Pancreas (tissue), 10 donors: ENCODE measurements around the gene CD47. TPM values are rescaled to one million over a fixed set of nuclear protein-coding genes. Genes with fewer than 3 reads are reported as not detected.
A peak's percentile ranks its signal among the peaks of the same experiment; 100 is the strongest.

Experiments
- ATAC-seq, 4 donors: fragments of 200-7000 bp; cut with Tn5 transposase; one replicate each; pipeline versions ENCODE4 v1.8.0 to v1.9.1; 2020; ENCODE audit warnings: mild to moderate bottlenecking in 4 of 4, moderate library complexity in 4 of 4
- DNase-seq, 6 donors: peaks; one replicate each; pipeline ENCODE4 v3.0.0-alpha.2; 2020
- FAIRE-seq: peaks from 2 replicates; lab custom pipeline; 2012; peaks lifted over from hg19 to GRCh38; lab: Jason Lieb, UNC
- H3K27ac ChIP-seq, 4 donors: fragments of 200-600 bp; sonication (generic); 1 replicate in 3 of 4; 2 replicates in 1 of 4; pipeline versions ENCODE4 v1.5.0 to v1.8.0; 2020
- H3K27me3 ChIP-seq, 4 donors: fragments of 200-600 bp; one replicate each; pipeline ENCODE4 v1.8.0; 2021
- H3K36me3 ChIP-seq, 3 donors: fragments of 200-600 bp; sonication (generic) in 1 of 3; one replicate each; pipeline versions ENCODE4 v1.5.0 to v1.8.0; 2020 to 2021
- H3K4me1 ChIP-seq, 3 donors: fragments of 200-600 bp; one replicate each; pipeline ENCODE4 v1.8.0; 2021
- H3K4me3 ChIP-seq, 4 donors: fragments of 200-600 bp; sonication (generic) in 2 of 4; one replicate each; pipeline versions ENCODE4 v1.5.0 to v1.8.0; 2020 to 2021
- H3K9me3 ChIP-seq, 4 donors: fragments of 200-600 bp; one replicate each; pipeline ENCODE4 v1.8.0; 2021
- WGBS, 2 donors: extraction: QIAGEN DNeasy Blood & Tissue Kit; methylation state at CpG; one replicate each; pipeline ENCODE4 v1.1.7; 2013; 5-methylcytosine and 5-hydroxymethylcytosine counted together
- intact Hi-C, 3 donors: fragments of 100-400 bp; cut with DNase I; formaldehyde crosslinking; loops; one replicate each; pipeline versions ENCODE4 v1.11.1 to v1.14.2; 2022
- polyA plus RNA-seq, 2 donors: library from polyadenylated mRNA; stranded (reverse); fragments of 200-250 nt; gene quantifications; one replicate each; pipeline ENCODE4 v1.2.3, GENCODE V29; 2013
- total RNA-seq, 6 donors: library from RNA; stranded (reverse); fragmentation: NEBNext Ultra II Directional in 4 of 6; extraction: Animal tissue kit (Norgen Biotek cat#: 25700) in 4 of 6; gene quantifications; one replicate each; pipeline versions ENCODE4 v1.2.1 to v1.2.4, GENCODE V29; 2021 to 2023
- TF ChIP-seq, protein P1 (sequence below), 4 donors: fragments of 200-600 bp; sonication (generic) in 3 of 4; IDR thresholded peaks; one replicate each; pipeline versions ENCODE4 v1.5.0 to v1.8.0; 2021; ENCODE audit warnings: antibody characterized with exemption in 4 of 4
- donor health status: healthy with polysubstance abuse.
- donor health status: DM: no; HTN: no; CAD: no; lungs with moderate emphysema.
- donor health status: DM: no; HTN: no; CAD: no.
- donor health status: control.
- donor health status: control.
- donor health status: Bipolar disorder and iron deficiency.
- donor health status: DM: yes; HTN: yes; CAD: no.
- donor health status: DM: no; HTN: no; CAD: no.
- donor health status: DM: no; HTN: no; CAD: no.
- donor health status: DM: yes; HTN: yes; CAD: no.

The CD47 gene
- total and polyA plus RNA-seq, 8 donors = 14.8 to 107 (median 27.1) TPM

DNA sequence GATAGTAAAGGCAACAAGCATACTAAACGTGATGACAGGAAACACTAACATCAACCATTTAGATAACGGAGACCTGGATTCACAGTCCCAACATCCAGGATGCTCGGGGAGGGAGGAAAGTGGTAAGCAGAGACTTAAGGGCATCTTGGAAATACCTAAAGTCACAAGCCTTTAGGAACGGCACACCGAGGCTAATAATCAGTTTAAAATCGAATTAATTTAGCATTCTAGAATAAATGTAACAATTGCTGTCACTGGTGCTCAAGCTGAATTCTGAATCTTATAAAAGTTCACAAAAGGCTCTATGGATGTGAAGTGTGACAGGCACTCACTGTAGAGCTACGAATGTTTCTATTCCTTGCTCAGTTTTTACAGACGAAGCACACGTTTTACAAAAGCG, 1.3 kb downstream of the CD47 start:
- H3K27ac ChIP-seq = peak overlapping the region in 2 of 4 donors; percentile 91 to 94
- no peaks in the 10 kb centered on the region for H3K9me3 ChIP-seq
- ATAC-seq (no peak), FAIRE-seq (no peak), DNase-seq (no peak)
- H3K4me3 ChIP-seq = peak overlapping the region; percentile 79 to 89 (median 89)
- intact Hi-C loops = no loop called here
- H3K36me3 ChIP-seq = no peaks in the 10 kb centered on the region
- TF ChIP-seq, protein P1, sequence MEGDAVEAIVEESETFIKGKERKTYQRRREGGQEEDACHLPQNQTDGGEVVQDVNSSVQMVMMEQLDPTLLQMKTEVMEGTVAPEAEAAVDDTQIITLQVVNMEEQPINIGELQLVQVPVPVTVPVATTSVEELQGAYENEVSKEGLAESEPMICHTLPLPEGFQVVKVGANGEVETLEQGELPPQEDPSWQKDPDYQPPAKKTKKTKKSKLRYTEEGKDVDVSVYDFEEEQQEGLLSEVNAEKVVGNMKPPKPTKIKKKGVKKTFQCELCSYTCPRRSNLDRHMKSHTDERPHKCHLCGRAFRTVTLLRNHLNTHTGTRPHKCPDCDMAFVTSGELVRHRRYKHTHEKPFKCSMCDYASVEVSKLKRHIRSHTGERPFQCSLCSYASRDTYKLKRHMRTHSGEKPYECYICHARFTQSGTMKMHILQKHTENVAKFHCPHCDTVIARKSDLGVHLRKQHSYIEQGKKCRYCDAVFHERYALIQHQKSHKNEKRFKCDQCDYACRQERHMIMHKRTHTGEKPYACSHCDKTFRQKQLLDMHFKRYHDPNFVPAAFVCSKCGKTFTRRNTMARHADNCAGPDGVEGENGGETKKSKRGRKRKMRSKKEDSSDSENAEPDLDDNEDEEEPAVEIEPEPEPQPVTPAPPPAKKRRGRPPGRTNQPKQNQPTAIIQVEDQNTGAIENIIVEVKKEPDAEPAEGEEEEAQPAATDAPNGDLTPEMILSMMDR (IDR thresholded peaks at IDR 0.05) = no peak
- H3K27me3 ChIP-seq = no peaks in the 10 kb centered on the region
- 12% methylated on average over 10 of the region's 10 CpGs for WGBS, 2 donors
- peaks cover 0 to 9% (median 0%) of the 10 kb centered on the region in 3 donors for H3K4me1 ChIP-seq

DNA sequence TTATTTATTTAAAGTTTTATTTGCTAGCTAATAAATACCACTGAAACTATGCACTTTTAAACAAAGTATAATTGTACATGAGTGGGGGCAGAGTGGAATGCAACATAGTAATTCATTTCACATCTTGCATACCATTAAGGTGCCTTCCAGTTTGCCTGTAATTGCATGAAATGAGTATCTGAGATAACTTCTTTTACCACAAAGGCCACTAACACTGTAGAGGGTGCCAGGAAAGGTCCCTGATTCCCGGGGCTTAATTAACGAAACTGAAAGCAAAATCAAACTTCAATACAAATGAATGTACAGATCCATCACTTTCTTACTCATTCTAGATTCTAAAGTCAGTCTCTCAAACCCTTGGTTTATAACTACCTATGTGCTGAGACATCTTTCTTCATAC, 2.1 kb downstream of the CD47 start:
- TF ChIP-seq, protein P1 (IDR thresholded peaks at IDR 0.05) = no peak
- Histone ChIP-seq H3K36me3 (no peaks in the 10 kb centered on the region), H3K4me1 (peaks cover 0 to 9% (median 0%) of the 10 kb centered on the region in 3 donors), H3K4me3 (peak overlapping the region in 1 of 4 donors; percentile 89), H3K27ac (peak overlapping the region in 2 of 4 donors; percentile 19 to 94), H3K9me3 (no peaks in the 10 kb centered on the region), H3K27me3 (no peaks in the 10 kb centered on the region)
- WGBS, 2 donors = 39 to 56% methylated on average over 2 of the region's 2 CpGs
- ATAC-seq = no peak
- intact Hi-C loops = no loop called here
- FAIRE-seq = no peak
- DNase-seq = no peak

DNA sequence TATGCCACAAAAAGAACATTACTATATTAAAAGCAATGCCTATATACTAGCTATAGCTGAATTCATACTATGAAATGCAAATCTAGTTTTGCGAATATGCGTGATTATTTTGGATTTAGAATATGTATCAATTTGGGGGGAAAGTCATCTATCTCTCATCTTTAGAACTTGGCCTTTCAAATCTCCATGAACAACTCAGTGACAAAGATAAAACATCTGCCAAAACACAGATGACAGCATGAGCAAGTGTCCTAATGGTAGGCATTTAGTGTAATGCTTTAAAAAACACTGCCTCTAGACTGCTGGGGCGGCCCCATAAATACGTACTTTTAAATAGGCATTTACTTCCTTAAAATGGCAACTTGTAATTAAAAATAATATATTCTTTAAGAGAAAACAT, 2.7 kb downstream of the CD47 start:
- Histone ChIP-seq H3K4me1 (peaks cover 0 to 9% (median 0%) of the 10 kb centered on the region in 3 donors), H3K36me3 (no peaks in the 10 kb centered on the region), H3K4me3 (no peak overlapping the region), H3K27me3 (no peaks in the 10 kb centered on the region), H3K9me3 (no peaks in the 10 kb centered on the region), H3K27ac (peak overlapping the region in 1 of 4 donors; percentile 94)
- TF ChIP-seq, protein P1 (IDR thresholded peaks at IDR 0.05) = no peak
- ATAC-seq = no peak
- intact Hi-C loops = no loop called here
- 93 to 96% methylated on average over 4 of the region's 4 CpGs for WGBS, 2 donors
- no peak for FAIRE-seq
- DNase-seq = no peak

DNA sequence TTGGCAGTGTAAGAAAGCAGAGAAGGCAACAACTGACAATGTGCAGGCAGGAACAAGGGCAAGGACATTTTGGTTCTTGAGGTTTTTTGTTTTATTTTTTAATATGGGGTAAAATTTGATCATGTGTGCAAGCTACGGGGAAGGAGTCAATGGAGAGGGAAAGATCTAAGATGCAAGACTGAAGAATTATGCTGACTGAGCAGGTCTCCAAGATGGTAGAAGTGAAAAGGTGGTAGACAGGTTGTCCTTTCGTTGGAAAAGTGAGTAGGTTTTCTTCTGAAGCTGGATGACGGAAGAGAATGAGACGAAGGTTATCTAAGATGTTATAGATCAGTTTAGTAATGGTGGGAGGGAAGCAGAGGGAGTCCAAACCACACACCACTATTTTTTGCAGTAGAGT, 4.2 kb downstream of the CD47 start:
- Histone ChIP-seq H3K36me3 (no peaks in the 10 kb centered on the region), H3K9me3 (no peaks in the 10 kb centered on the region), H3K27ac (no peak overlapping the region), H3K4me3 (no peak overlapping the region), H3K4me1 (peaks cover 0 to 9% (median 0%) of the 10 kb centered on the region in 3 donors), H3K27me3 (no peaks in the 10 kb centered on the region)
- TF ChIP-seq, protein P1 (IDR thresholded peaks at IDR 0.05) = no peak
- no peak for FAIRE-seq
- WGBS, 2 donors = 90 to 96% methylated on average over 4 of the region's 4 CpGs
- ATAC-seq = no peak
- intact Hi-C loops = no loop called here
- DNase-seq = no peak

DNA sequence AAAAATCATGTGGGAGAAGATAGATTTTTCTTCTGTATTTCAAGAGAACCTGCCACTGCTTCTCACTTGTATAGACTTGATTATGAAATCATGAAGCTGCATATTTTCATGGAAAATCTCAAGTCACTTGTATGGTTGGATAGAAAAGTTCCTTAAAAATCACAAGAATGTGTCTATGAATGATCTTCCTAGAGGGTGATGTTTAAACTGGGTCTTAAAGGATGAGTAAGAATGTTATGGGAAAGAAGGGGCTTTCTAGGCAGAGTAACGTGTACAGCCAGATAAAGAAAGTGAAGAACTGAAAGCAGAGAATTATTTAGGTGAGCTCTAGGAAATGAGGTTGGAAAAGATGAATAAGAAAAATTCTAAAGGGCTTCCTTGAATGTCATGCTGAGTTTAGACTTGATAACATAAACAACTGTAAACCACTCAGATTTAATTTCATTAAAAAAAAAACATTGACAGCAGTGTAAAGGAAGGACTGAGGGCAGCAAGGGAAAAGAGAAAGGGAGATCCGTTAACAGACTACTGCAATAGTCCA, 5.0 kb downstream of the CD47 start:
- H3K27me3 ChIP-seq = no peaks in the 10 kb centered on the region
- no peaks in the 10 kb centered on the region for H3K36me3 ChIP-seq
- no peaks in the 10 kb centered on the region for H3K9me3 ChIP-seq
- no peak overlapping the region for H3K4me3 ChIP-seq
- DNase-seq (no peak), FAIRE-seq (no peak), ATAC-seq (no peak)
- TF ChIP-seq, protein P1 (IDR thresholded peaks at IDR 0.05) = no peak
- intact Hi-C loops = no loop called here
- no peak overlapping the region for H3K27ac ChIP-seq
- 90 to 95% methylated on average over 2 of the region's 2 CpGs for WGBS, 2 donors
- H3K4me1 ChIP-seq = peaks cover 0 to 9% (median 0%) of the 10 kb centered on the region in 3 donors
